Measurements from ENCODE around the gene ADM5.

Gene ADM5

GRCh38 chr19:49687150-49687549, 2.2 kb upstream of the ADM5 start:
- no peak for DNase-seq (ENCODE audit: low spot score)
- no peak overlapping the region for H3K4me3 ChIP-seq
- H3K27ac ChIP-seq, result no peak overlapping the region
- TF ChIP-seq, protein P1, sequence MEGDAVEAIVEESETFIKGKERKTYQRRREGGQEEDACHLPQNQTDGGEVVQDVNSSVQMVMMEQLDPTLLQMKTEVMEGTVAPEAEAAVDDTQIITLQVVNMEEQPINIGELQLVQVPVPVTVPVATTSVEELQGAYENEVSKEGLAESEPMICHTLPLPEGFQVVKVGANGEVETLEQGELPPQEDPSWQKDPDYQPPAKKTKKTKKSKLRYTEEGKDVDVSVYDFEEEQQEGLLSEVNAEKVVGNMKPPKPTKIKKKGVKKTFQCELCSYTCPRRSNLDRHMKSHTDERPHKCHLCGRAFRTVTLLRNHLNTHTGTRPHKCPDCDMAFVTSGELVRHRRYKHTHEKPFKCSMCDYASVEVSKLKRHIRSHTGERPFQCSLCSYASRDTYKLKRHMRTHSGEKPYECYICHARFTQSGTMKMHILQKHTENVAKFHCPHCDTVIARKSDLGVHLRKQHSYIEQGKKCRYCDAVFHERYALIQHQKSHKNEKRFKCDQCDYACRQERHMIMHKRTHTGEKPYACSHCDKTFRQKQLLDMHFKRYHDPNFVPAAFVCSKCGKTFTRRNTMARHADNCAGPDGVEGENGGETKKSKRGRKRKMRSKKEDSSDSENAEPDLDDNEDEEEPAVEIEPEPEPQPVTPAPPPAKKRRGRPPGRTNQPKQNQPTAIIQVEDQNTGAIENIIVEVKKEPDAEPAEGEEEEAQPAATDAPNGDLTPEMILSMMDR (IDR thresholded peaks at IDR 0.05), result no peak

GRCh38 chr19:49687566-49688316, 1.7 kb upstream of the ADM5 start:
- Histone ChIP-seq H3K27ac (peak overlapping the region in 1 of 2 donors; percentile 49), H3K4me3 (peak overlapping the region; percentile 20)
- DNase-seq (ENCODE audit: low spot score), result no peak
- TF ChIP-seq, protein P1 (IDR thresholded peaks at IDR 0.05), result no peak

GRCh38 chr19:49688531-49689132, 762 bp upstream of the ADM5 start:
- Histone ChIP-seq H3K27ac (peak overlapping the region in 1 of 2 donors; percentile 49), H3K4me3 (no peak overlapping the region)
- no peak for DNase-seq (ENCODE audit: low spot score)
- TF ChIP-seq, protein P1 (IDR thresholded peaks at IDR 0.05), result no peak

DNA sequence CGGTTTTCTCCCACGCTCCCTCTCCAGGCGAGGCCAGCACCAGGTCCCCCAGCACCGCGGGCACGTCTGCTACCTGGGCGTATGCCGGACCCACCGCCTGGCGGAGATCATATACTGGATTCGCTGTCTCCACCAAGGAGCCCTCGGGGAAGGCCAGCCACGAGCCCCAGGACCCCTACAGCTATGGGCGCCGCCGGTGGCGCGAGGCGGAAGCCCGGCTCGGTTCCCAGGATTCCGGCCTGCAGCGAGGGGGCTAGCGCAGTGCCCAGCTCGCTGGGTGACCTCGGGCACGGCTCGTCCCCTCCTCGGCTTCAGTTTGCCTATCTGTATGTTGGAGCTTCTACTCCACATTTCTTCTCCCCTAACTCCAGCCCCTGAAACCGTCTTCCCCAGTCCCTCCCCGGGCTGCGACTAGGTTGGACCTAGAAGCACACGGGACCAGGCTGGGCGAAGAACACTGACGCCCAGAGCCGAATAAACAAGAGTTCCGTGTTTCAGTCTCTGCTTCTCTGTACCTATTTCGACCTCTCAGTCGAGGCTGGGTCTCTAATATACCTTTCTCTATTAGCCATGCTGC, 773 bp downstream of the ADM5 start:
- DNase-seq (ENCODE audit: low spot score), result no peak
- TF ChIP-seq, protein P1 (IDR thresholded peaks at IDR 0.05), result no peak
- Histone ChIP-seq H3K27ac (peak overlapping the region in 1 of 2 donors; percentile 19), H3K4me3 (peak overlapping the region; percentile 61)

GRCh38 chr19:49690656-49691242, 1.4 kb downstream of the ADM5 start, which contains the start of gene CPT1C:
CPT1C (plus strand) TSS chr19:49691116; CDS start chr19:49692253, 1,137 bp downstream.
- H3K27ac ChIP-seq, result peak within 1 kb of the TSS in 1 of 2 donors; percentile 19
- TF ChIP-seq, protein P1 (IDR thresholded peaks at IDR 0.05), result no peak
- no peak for DNase-seq (ENCODE audit: low spot score)
- peak within 1 kb of the TSS; percentile 61 for H3K4me3 ChIP-seq

GRCh38 chr19:49691243-49692146, 2.1 kb downstream of the ADM5 start:
- TF ChIP-seq, protein P1 (IDR thresholded peaks at IDR 0.05), result no peak
- DNase-seq (ENCODE audit: low spot score), result no peak
- Histone ChIP-seq H3K27ac (peak overlapping the region in 1 of 2 donors; percentile 7), H3K4me3 (peak overlapping the region; percentile 61)
